HepG2 (cell line): Measurements from ENCODE around the gene SLC35B2. TPM values are rescaled to one million over a fixed set of nuclear protein-coding genes. Genes with fewer than 3 reads are reported as not detected.

Experiments used
- ARID3A ChIP-seq: IDR thresholded peaks from 2 replicates; pipeline ENCODE4 v1.6.1; 2012; ENCODE audit warnings: low read depth, low read length, improper control_type of control experiment
- ATF7-NPFF ChIP-seq: sonication (generic); formaldehyde crosslinking; IDR thresholded peaks from 2 replicates; pipeline ENCODE4 v1.8.1; 2023; ENCODE audit warnings: mild to moderate bottlenecking, low read depth, missing genetic modification reagents, moderate library complexity
- CTCF ChIP-seq: sonication (generic); formaldehyde crosslinking; IDR thresholded peaks from 2 replicates; pipeline ENCODE4 v1.5.0; 2020; ENCODE audit warnings: mild to moderate bottlenecking, missing genetic modification reagents, moderate library complexity
- ELF3 ChIP-seq: IDR thresholded peaks from 2 replicates; pipeline ENCODE4 v1.6.1; 2016; ENCODE audit warnings: missing genetic modification reagents, missing compliant biosample characterization
- HMGXB4 ChIP-seq, 2 experiments: sonication (generic) in 1 of 2; formaldehyde crosslinking in 1 of 2; IDR thresholded peaks; 2 replicates each; pipeline versions ENCODE4 v1.4.0 to v1.6.1; 2018 to 2020; ENCODE audit warnings: missing genetic modification reagents in 2 of 2, borderline replicate concordance in 1 of 2, low read depth in 1 of 2, mild to moderate bottlenecking in 1 of 2, missing biosample characterization in 1 of 2
- HOXA5 ChIP-seq: sonication (generic); formaldehyde crosslinking; IDR thresholded peaks from 2 replicates; pipeline ENCODE4 v1.4.0; 2020; ENCODE audit warnings: missing genetic modification reagents
- IRF9 ChIP-seq: sonication (generic); formaldehyde crosslinking; IDR thresholded peaks from 2 replicates; pipeline ENCODE4 v1.8.0; 2022; ENCODE audit warnings: missing genetic modification reagents, mild to moderate bottlenecking, borderline replicate concordance
- JUNB ChIP-seq: sonication (generic); formaldehyde crosslinking; IDR thresholded peaks from 2 replicates; pipeline ENCODE4 v1.8.0; 2022; ENCODE audit warnings: missing genetic modification reagents, mild to moderate bottlenecking, borderline replicate concordance
- MATR3 ChIP-seq: sonication (generic); formaldehyde crosslinking; IDR thresholded peaks from 2 replicates; pipeline ENCODE4 v1.4.0; 2020; ENCODE audit warnings: missing genetic modification reagents
- MED13 ChIP-seq: sonication (generic); formaldehyde crosslinking; IDR thresholded peaks from 2 replicates; pipeline ENCODE4 v1.5.0; 2020; ENCODE audit warnings: missing genetic modification reagents
- PREB ChIP-seq: sonication (generic); formaldehyde crosslinking; IDR thresholded peaks from 2 replicates; pipeline ENCODE4 v1.4.0; 2020; ENCODE audit warnings: missing genetic modification reagents
- ZFP36 ChIP-seq: fragments of 150-350 bp; IDR thresholded peaks from 2 replicates; pipeline ENCODE4 v1.6.1; 2018; ENCODE audit warnings: borderline replicate concordance, low read length, low read depth; ENCODE audit not compliant: partially characterized antibody
- ZFP36L1 ChIP-seq: sonication (generic); formaldehyde crosslinking; IDR thresholded peaks from 2 replicates; pipeline ENCODE4 v1.8.0; 2022; ENCODE audit warnings: mild to moderate bottlenecking, missing genetic modification reagents, moderate library complexity
- ZNF333 ChIP-seq: sonication (generic); formaldehyde crosslinking; IDR thresholded peaks from 2 replicates; pipeline ENCODE4 v1.4.0; 2020; ENCODE audit warnings: mild to moderate bottlenecking, missing genetic modification reagents, borderline replicate concordance
- ZNF367 ChIP-seq: sonication (generic); formaldehyde crosslinking; IDR thresholded peaks from 2 replicates; pipeline ENCODE4 v1.4.0; 2020; ENCODE audit warnings: missing genetic modification reagents, borderline replicate concordance
- ZNF550 ChIP-seq: sonication (generic); formaldehyde crosslinking; IDR thresholded peaks from 2 replicates; pipeline ENCODE4 v1.4.0; 2020; ENCODE audit warnings: mild to moderate bottlenecking, missing genetic modification reagents, borderline replicate concordance
- ZNF800 ChIP-seq: sonication (generic); formaldehyde crosslinking; IDR thresholded peaks from 2 replicates; pipeline ENCODE4 v1.4.0; 2020; ENCODE audit warnings: missing genetic modification reagents
- polyA plus RNA-seq, 8 experiments: library from polyadenylated mRNA; depleted of rRNA in 3 of 8; stranded (reverse) in 7 of 8; unstranded in 1 of 8; fragments of >200 nt; fragmentation: Illumina TruSeq in 4 of 8; extraction: Trizol in 4 of 8; gene quantifications; 2 replicates each; pipeline versions ENCODE4 v1.2.1 to v1.2.3, GENCODE V29; 2011 to 2016; ENCODE audit warnings: low read depth in 4 of 8, missing spikeins in 1 of 8, mixed read lengths in 1 of 8; ENCODE audit not compliant: insufficient read depth in 1 of 8
- total RNA-seq, 5 experiments: library from RNA; depleted of rRNA; stranded (reverse); fragments of >200 nt; fragmentation: Illumina TruSeq; extraction: Trizol; gene quantifications; 2 replicates each; pipeline ENCODE4 v1.2.3, GENCODE V29; 2016; ENCODE audit warnings: low read depth in 1 of 5

The SLC35B2 gene
- total and polyA plus RNA-seq, 2 of the 13 experiments (the other 11 are each of a cell fraction or from before 2014, with no cell fraction given) = 61.1 to 148 TPM

- TF ChIP-seq ARID3A = 0 out of 2 replicates have a peak, but pooled peaks have one; percentile 2
- no peak for TF ChIP-seq ZNF367 (CRISPR knock-in tag)
- TF ChIP-seq MATR3 = no peak
- no peak for TF ChIP-seq ELF3
- no peak for TF ChIP-seq MED13
- TF ChIP-seq ATF7-NPFF (CRISPR knock-in tag) = no peak
- no peak for TF ChIP-seq ZNF333
- TF ChIP-seq HMGXB4 (CRISPR knock-in tag; IDR thresholded peaks at IDR 0.05; ENCODE audit: borderline replicate concordance in 1 of 2, low read depth in 1 of 2) = 0 out of 4 replicates have a peak, but pooled peaks of 1 of the 2 experiments have one; percentile 2
- no peak for TF ChIP-seq ZNF550
- TF ChIP-seq HOXA5 = no peak
- TF ChIP-seq CTCF = 0 out of 2 replicates have a peak, but pooled peaks have one; percentile 2
- TF ChIP-seq IRF9 (CRISPR knock-in tag) = 0 out of 2 replicates have a peak, but pooled peaks have one; percentile 3
- TF ChIP-seq ZFP36L1 (CRISPR knock-in tag) = no peak
- TF ChIP-seq JUNB (CRISPR knock-in tag) = no peak
- TF ChIP-seq PREB = no peak
- TF ChIP-seq ZFP36 = no peak
- TF ChIP-seq ZNF800 (CRISPR knock-in tag) = no peak
These were observed 33.0 kb downstream of the SLC35B2 start (continued) for GRCh38 chr6:44224029-44224964.
